Spleen (tissue), 11 donors: ENCODE data around the gene TMC1. TPM values are rescaled to one million over a fixed set of nuclear protein-coding genes. Genes with fewer than 3 reads are reported as not detected.

Source experiments
- DNase-seq: peaks from one replicate; pipeline ENCODE4 v3.0.0-alpha.2; 2020
- H3K27ac ChIP-seq, 8 donors: fragments of 200-600 bp; sonication (generic) in 7 of 8; 1 replicate in 4 of 8; 2 replicates in 4 of 8; pipeline versions ENCODE4 v1.5.0 to v1.8.0; 2016 to 2021; ENCODE audit warnings: inconsistent platforms in 4 of 8, mild to moderate bottlenecking in 4 of 8, moderate library complexity in 1 of 8
- H3K27me3 ChIP-seq, 7 donors: fragments of 200-600 bp; sonication (generic) in 6 of 7; replicated peaks in 1 of 7; 1 replicate in 4 of 7; 2 replicates in 3 of 7; pipeline versions ENCODE4 v1.5.0 to v1.8.0; 2016 to 2021; ENCODE audit warnings: inconsistent platforms in 3 of 7, mild to moderate bottlenecking in 1 of 7
- H3K36me3 ChIP-seq, 6 donors: fragments of 200-600 bp; sonication (generic) in 5 of 6; 1 replicate in 4 of 6; 2 replicates in 2 of 6; pipeline versions ENCODE4 v1.5.0 to v1.8.0; 2016 to 2021; ENCODE audit warnings: inconsistent platforms in 2 of 6
- H3K4me1 ChIP-seq, 6 donors: fragments of 200-600 bp; sonication (generic) in 5 of 6; 1 replicate in 3 of 6; 2 replicates in 3 of 6; pipeline versions ENCODE4 v1.5.0 to v1.8.0; 2016 to 2021; ENCODE audit warnings: inconsistent platforms in 3 of 6
- H3K4me3 ChIP-seq, 8 donors: fragments of 200-600 bp; sonication (generic) in 7 of 8; 1 replicate in 4 of 8; 2 replicates in 4 of 8; pipeline versions ENCODE4 v1.5.0 to v1.8.0; 2016 to 2021; ENCODE audit warnings: inconsistent platforms in 4 of 8, mild to moderate bottlenecking in 4 of 8, moderate library complexity in 2 of 8
- H3K9me3 ChIP-seq, 8 donors: fragments of 200-600 bp; sonication (generic) in 7 of 8; 1 replicate in 4 of 8; 2 replicates in 4 of 8; pipeline versions ENCODE4 v1.5.0 to v1.8.0; 2016 to 2021; ENCODE audit warnings: inconsistent platforms in 4 of 8
- POLR2A ChIP-seq, 3 donors: fragments of 450-650 bp; IDR thresholded peaks; one replicate each; pipeline ENCODE4 v1.5.1; 2017; ENCODE audit warnings: antibody characterized with exemption in 3 of 3, mild to moderate bottlenecking in 1 of 3
- POLR2AphosphoS5 ChIP-seq, 3 donors: sonication (generic); formaldehyde crosslinking; IDR thresholded peaks; one replicate each; pipeline ENCODE4 v1.5.1; 2017; ENCODE audit warnings: antibody characterized with exemption in 3 of 3
- WGBS, 5 donors: extraction: QIAGEN DNeasy Blood & Tissue Kit in 3 of 5; methylation state at CpG; one replicate each; pipeline versions ENCODE4 v1.1.5 to v1.1.7; 2013 to 2018; 5-methylcytosine and 5-hydroxymethylcytosine counted together
- intact Hi-C: fragments of 100-400 bp; cut with DNase I; formaldehyde crosslinking; loops from one replicate; pipeline ENCODE4 v1.15.0; 2023; ENCODE audit warnings: low total_unique reads
- polyA plus RNA-seq, 3 donors: library from polyadenylated mRNA; stranded (reverse); fragments of 200-250 nt; gene quantifications; one replicate each; pipeline ENCODE4 v1.2.1, GENCODE V29; 2013
- total RNA-seq, 7 donors: library from RNA; depleted of rRNA in 3 of 7; stranded (reverse); fragments of >200 nt in 3 of 7; fragmentation: NEBNext Ultra II Directional in 4 of 7; extraction: Animal tissue kit (Norgen Biotek cat#: 25700) in 4 of 7; gene quantifications; one replicate each; pipeline versions ENCODE4 v1.1.0 to v1.2.1, GENCODE V29; 2016 to 2021
- TF ChIP-seq, protein P1 (sequence below), 11 experiments: fragments of 200-600 bp in 7 of 11; fragments of 450-650 bp in 4 of 11; sonication (generic) in 4 of 11; IDR thresholded peaks in 8 of 11; conservative IDR thresholded peaks in 3 of 11; 1 replicate in 7 of 11; 2 replicates in 4 of 11; pipeline versions ENCODE4 v1.4.0 to v1.8.0; 2016 to 2021; ENCODE audit warnings: antibody characterized with exemption in 11 of 11, inconsistent platforms in 4 of 11, mild to moderate bottlenecking in 1 of 11
- donor health status: healthy with polysubstance abuse.
- donor health status: DM: no; HTN: no; CAD: no; lungs with moderate emphysema.
- donor health status: DM: no; HTN: no; CAD: no.
- donor health status: Bipolar disorder and iron deficiency.
- donor health status: healthy.
- donor health status: DM: no; HTN: no; CAD: no.
- donor health status: DM: yes; HTN: yes; CAD: no.

The TMC1 gene
- total and polyA plus RNA-seq, 10 donors: 0.04 to 0.16 TPM; not detected in 8

DNA sequence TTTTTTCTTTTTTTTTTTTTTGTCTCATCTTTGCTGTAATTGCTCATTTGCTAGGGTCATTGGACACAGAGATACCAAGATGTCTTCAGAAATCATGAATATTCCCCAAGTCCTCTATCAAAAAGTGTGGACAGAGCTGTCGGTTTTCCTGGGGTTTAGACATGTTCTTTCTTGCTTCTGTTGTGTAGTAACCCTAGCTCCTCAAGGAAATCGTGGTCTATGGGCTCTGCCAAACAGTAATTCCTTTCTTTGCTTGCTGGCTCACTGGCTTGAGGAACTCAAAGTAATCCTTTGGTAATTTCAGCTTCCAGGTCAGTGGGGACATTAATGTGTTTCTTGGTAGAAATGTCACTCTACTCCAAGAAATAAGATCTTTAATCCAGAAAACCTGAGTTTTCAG, 101.7 kb downstream of the TMC1 start:
- intact Hi-C loops: no loop called here
- H3K4me1 ChIP-seq: no peaks in the 10 kb centered on the region
- DNase-seq: no peak
- H3K27ac ChIP-seq: no peak overlapping the region
- TF ChIP-seq POLR2AphosphoS5 (IDR thresholded peaks at IDR 0.05) (no peak), POLR2A (IDR thresholded peaks at IDR 0.05) (no peak)
- TF ChIP-seq, protein P1, sequence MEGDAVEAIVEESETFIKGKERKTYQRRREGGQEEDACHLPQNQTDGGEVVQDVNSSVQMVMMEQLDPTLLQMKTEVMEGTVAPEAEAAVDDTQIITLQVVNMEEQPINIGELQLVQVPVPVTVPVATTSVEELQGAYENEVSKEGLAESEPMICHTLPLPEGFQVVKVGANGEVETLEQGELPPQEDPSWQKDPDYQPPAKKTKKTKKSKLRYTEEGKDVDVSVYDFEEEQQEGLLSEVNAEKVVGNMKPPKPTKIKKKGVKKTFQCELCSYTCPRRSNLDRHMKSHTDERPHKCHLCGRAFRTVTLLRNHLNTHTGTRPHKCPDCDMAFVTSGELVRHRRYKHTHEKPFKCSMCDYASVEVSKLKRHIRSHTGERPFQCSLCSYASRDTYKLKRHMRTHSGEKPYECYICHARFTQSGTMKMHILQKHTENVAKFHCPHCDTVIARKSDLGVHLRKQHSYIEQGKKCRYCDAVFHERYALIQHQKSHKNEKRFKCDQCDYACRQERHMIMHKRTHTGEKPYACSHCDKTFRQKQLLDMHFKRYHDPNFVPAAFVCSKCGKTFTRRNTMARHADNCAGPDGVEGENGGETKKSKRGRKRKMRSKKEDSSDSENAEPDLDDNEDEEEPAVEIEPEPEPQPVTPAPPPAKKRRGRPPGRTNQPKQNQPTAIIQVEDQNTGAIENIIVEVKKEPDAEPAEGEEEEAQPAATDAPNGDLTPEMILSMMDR (IDR thresholded peaks at IDR 0.05 in 8 of 11, conservative IDR thresholded peaks at IDR 0.05 in 3 of 11): no peak
- WGBS, 5 donors: 50 to 82% (median 58%) methylated on average over 2 of the region's 2 CpGs
- H3K36me3 ChIP-seq: no peaks in the 10 kb centered on the region
- no peak overlapping the region for H3K4me3 ChIP-seq
- no peaks in the 10 kb centered on the region for H3K27me3 ChIP-seq
- no peaks in the 10 kb centered on the region for H3K9me3 ChIP-seq

GRCh38 chr9:72627147-72627546, 105.7 kb downstream of the TMC1 start:
- H3K27me3 ChIP-seq: no peaks in the 10 kb centered on the region
- H3K4me1 ChIP-seq: no peaks in the 10 kb centered on the region
- no peak overlapping the region for H3K27ac ChIP-seq
- no peak overlapping the region for H3K4me3 ChIP-seq
- intact Hi-C loops: no loop called here
- 94 to 100% (median 94%) methylated on average over 2 of the region's 2 CpGs for WGBS, 5 donors
- no peaks in the 10 kb centered on the region for H3K9me3 ChIP-seq
- DNase-seq: no peak
- no peak for TF ChIP-seq POLR2AphosphoS5 (IDR thresholded peaks at IDR 0.05)
- TF ChIP-seq, protein P1 (IDR thresholded peaks at IDR 0.05 in 8 of 11, conservative IDR thresholded peaks at IDR 0.05 in 3 of 11): no peak
- no peak for TF ChIP-seq POLR2A (IDR thresholded peaks at IDR 0.05)
- H3K36me3 ChIP-seq: no peaks in the 10 kb centered on the region

- whole genome bisulfite sequencing, 5 donors: 74 to 83% (median 79%) methylated on average over 7 of the region's 7 CpGs
- H3K36me3 ChIP-seq: no peaks in the 10 kb centered on the region
- no peak overlapping the region for H3K4me3 ChIP-seq
- H3K4me1 ChIP-seq: no peaks in the 10 kb centered on the region
- TF ChIP-seq POLR2A (IDR thresholded peaks at IDR 0.05): no peak
- TF ChIP-seq, protein P1 (IDR thresholded peaks at IDR 0.05 in 8 of 11, conservative IDR thresholded peaks at IDR 0.05 in 3 of 11): no peak
- no peak overlapping the region for H3K27ac ChIP-seq
- intact Hi-C loops: no loop called here
- H3K27me3 ChIP-seq: no peaks in the 10 kb centered on the region
- H3K9me3 ChIP-seq: peaks cover 0 to under 1% (median 0%) of the 10 kb centered on the region in 8 donors
- no peak for DNase-seq
Measured at GRCh38 chr9:72627956-72628540, 106.6 kb downstream of the TMC1 start.

GRCh38 chr9:72633966-72634365, 112.6 kb downstream of the TMC1 start:
- intact Hi-C loops: no loop called here
- no peaks in the 10 kb centered on the region for H3K36me3 ChIP-seq
- TF ChIP-seq POLR2A (IDR thresholded peaks at IDR 0.05) (no peak), POLR2AphosphoS5 (IDR thresholded peaks at IDR 0.05) (no peak)
- TF ChIP-seq, protein P1 (IDR thresholded peaks at IDR 0.05 in 8 of 11, conservative IDR thresholded peaks at IDR 0.05 in 3 of 11): no peak
- WGBS, 5 donors: 48 to 69% (median 58%) methylated on average over 5 of the region's 5 CpGs
- H3K27me3 ChIP-seq: no peaks in the 10 kb centered on the region
- H3K27ac ChIP-seq: no peak overlapping the region
- no peak for DNase-seq
- H3K4me3 ChIP-seq: no peak overlapping the region
- peaks cover 0 to 9% (median 7%) of the 10 kb centered on the region in 8 donors for H3K9me3 ChIP-seq
- no peaks in the 10 kb centered on the region for H3K4me1 ChIP-seq
